Activated CD8-positive, alpha-beta memory T cell treated with anti-CD3 and anti-CD28 coated beads, Interleukin-2, amount 50 U/mL, for 4 hours (primary cell): ENCODE data around the gene LY6G6F.
"Not testable (repeated sequence)": the region's sequence is repeated elsewhere in the genome, so short reads cannot be mapped to it uniquely, and the experiment has no call there.

ENCODE experiments used
- DNase-seq: peaks from one replicate; pipeline ENCODE4 v3.0.0-alpha.2; 2020

LY6G6F gene

DNA sequence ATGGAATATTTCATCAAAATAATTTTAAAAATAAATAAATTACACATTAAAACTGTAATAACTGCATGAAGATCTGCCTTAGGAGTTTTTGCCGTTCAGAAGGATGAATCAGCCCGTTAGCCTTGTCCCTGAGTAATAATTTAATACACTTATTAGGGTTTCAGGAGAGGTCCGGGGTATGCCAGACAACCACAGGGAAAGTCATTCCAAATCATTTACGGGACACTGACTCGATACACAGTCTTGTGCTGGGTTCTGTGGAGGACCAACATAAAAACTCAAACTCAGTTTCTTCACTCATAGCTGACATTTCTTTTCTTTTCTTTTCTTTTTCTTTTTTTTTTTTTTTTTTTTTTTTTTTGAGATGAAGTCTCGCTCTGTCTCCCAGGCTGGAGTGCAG lies 735 bp upstream of the LY6G6F start:
- DNase-seq, result no peak

DNA sequence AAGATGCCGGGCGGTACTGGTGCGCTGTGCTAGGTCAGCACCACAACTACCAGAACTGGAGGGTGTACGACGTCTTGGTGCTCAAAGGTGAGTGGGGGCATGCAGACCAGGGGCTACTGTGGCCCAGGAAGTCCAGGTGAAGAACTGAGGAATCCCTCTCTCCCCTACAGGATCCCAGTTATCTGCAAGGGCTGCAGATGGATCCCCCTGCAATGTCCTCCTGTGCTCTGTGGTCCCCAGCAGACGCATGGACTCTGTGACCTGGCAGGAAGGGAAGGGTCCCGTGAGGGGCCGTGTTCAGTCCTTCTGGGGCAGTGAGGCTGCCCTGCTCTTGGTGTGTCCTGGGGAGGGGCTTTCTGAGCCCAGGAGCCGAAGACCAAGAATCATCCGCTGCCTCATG lies 1.0 kb downstream of the LY6G6F start:
- no peak for DNase-seq

DNA sequence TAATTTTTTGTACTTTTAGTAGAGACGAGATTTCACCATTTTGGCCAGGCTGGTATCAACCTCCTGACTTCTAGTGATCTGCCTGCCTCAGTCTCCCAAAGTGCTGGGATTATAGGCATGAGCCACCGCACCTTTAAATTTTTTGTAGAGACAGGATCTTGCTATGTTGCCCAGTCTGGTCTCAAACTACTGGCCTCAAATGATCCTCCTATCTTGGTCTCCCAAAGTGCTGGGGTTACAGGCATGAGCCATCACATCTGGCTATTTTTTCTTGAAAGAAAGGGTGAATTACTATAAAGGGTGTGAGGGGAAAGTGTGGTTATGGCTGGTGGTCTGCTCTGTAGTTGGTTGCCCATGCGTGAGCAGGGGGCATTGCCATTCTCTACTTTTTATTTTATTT lies 1.6 kb downstream of the LY6G6F start:
- DNase-seq, result no peak

DNA sequence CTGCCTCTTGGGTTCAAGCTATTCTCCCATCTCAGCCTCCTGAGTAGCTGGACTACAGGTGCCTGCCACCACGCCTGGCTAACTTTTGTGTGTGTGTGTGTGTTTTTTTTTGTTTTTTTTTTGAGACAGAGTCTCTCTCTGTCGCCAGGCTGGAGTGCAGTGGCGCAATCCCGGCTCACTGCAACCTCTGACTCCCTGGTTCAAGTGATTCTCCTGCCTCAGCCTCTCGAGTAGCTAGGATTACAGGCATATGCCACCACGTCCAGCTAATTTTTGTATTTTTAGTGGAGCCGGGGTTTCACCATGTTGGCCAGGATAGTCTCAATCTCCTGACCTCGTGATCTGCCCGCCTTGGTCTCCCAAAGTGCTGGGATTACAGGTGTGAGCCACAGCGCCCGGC lies 2.5 kb downstream of the LY6G6F start:
- DNase-seq, result not testable (repeated sequence)

DNA sequence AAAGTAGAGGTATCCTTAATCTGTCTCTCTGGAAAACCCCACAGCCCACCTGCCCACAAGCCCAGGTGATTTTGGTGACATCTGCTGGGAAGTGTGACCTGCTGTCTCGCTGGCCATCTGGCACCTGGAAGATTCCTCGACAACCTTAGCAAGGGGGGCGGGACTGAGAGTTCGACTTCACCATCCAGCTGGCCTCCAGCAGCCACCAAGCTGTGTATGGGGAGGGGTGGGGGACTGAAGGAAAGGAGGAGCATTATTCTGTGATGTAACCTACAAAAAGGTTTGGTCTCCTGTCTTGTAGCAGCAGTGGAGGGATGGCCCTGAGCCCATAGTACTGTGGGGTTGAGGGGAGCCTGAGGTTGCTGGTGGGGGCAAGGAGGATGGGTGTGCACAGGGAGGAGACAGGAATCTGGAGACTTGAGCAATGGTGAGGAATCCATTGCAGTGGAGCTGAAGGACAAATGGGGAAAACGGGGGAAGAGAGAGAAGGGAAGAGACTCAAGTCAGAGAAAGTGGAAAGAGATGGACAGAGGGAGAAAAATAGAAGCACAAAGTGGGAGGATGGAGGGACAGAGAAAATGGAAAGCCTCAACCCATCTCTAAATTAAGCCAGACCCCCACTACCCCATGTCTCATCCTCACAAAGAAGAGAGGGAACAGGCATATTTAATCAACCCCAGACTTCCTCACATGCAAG lies 4.0 kb downstream of the LY6G6F start:
- no peak for DNase-seq

DNA sequence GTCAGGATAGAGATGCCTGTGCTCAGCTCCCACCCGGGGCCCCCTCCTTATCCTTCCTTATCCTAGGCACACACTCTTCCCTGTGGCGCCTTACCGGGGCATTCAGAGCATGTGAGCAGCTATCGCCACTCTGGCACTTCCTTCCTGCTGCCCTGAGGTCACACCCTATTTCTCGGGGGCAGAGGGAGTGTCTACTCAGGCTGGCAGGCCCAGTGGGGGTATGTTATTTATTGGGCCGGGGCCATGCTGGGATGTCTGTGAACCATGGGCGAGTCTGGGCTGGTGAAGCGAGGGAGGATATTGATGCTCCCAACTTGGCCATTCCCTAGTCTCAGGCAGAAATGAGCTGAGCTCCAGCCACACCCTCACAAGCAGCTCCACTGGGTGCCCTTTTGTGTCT lies 4.6 kb downstream of the LY6G6F start:
- DNase-seq, result no peak

DNA sequence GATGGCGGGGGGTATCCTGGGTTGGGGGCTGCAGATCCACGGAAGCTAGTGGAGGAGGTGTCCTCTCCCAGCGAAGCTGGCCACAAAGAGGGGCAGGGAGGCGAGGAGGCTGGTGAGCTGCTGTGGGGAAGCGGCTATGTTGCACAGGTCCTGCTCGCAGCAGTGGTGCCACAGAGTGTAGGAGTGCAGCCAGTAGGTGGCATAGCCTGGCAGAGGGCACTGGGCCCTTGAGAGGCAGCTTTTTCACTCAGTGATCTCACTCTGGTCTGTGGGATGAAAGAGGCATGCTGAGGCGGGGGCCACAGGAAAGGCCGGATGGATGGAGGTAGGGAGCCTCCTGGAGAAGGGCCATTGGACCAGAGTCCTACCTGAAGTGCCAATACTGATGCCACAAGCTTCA lies 5.6 kb downstream of the LY6G6F start:
- DNase-seq, result no peak

DNA sequence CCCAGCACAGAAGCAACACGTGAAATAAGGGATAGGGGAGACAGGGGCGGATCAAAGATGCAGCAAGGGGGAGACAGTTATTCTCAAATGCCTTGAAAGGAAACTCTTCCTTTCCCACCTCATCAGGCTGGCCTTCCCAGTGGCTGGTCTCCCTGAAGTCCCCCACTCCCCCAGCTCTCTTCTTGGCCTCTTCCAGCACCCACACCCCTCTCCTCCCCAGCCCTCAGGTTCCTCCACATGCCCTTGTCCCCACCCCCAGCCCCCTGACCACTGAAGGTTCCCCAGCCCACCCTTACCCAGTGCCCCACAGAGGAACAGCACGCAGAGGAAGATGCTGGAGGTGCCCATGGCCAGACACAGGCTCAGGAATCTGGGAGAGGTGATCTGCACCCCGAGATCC lies 6.8 kb downstream of the LY6G6F start:
- DNase-seq, result no peak

DNA sequence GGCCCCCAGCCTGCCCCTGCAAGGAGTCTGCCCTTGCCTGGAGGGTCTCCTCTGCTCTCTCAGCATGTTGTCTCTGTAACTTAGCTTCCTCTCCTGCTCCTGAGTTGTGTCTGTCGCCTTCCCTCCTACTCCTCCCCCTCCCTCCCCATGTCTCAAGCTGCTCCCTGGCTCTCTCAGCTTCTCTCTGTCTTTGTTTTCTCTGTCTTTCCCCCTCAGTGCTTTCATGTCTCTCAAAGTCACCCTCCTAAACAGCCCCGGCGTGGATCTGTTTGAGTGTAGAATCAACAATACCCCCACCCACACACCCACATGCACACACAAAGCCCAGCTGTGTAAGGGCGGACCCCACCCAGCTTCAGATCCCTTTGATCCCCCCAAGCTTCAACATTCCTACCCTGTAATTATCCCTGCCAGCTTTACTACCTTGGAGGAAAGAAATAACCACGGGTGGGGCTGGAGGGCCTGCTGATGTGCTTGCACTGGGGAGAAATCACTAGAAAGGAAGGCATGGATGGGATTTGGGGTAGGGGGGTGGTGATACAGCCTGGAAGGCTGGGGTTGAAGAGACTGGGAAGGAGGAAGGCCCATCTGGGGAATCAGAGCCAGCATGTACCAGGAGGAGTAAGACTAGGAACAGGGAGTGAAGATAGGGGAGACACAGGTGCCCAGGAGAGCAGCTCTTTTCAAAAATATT lies 7.5 kb downstream of the LY6G6F start:
- no peak for DNase-seq

DNA sequence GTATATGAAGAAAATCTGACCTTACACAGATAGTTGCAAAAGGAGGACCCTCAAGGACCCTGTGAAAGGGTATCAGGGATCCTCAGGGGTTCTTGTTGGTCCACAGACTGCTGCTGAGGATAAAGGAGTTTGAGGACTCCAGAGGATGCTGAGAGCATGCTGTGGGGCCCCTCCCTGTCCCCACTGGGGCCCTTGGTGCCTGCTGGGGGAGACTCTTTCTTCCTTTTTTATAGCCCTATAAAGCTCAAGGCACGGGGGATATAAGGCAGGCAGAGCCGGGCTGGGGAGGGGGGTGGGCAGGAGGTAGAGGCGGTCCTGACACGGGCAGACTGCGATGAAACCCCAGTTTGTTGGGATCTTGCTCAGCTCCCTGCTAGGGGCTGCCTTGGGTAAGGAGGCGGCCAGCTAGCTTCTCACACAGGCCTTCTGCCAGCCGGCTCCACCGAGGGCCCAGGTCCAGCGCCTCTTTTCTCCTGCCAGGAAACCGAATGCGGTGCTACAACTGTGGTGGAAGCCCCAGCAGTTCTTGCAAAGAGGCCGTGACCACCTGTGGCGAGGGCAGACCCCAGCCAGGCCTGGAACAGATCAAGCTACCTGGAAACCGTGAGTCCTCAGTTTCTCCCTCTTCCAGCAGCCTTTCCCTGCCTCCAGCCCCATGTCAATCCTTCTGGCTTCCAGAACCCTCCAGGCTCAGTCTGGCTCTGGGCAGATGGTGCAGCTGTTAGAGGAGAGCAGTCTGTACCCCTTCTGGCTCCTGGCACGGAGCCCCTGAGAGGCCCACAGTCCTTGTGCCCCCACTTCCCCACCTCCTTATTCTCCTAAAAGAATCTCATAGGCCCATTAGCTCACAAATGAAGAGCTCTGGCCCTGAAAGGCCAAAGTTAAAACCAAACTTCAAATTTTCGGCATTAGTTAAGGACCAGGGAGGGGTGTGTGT lies 8.6 kb downstream of the LY6G6F start, which contains the start of gene LY6G6D:
Gene LY6G6D, plus strand, starts transcription at position 327 of the 937 bp plus-strand sequence. Its CDS starts 8 bp downstream, at position 335.
- no peak for DNase-seq

DNA sequence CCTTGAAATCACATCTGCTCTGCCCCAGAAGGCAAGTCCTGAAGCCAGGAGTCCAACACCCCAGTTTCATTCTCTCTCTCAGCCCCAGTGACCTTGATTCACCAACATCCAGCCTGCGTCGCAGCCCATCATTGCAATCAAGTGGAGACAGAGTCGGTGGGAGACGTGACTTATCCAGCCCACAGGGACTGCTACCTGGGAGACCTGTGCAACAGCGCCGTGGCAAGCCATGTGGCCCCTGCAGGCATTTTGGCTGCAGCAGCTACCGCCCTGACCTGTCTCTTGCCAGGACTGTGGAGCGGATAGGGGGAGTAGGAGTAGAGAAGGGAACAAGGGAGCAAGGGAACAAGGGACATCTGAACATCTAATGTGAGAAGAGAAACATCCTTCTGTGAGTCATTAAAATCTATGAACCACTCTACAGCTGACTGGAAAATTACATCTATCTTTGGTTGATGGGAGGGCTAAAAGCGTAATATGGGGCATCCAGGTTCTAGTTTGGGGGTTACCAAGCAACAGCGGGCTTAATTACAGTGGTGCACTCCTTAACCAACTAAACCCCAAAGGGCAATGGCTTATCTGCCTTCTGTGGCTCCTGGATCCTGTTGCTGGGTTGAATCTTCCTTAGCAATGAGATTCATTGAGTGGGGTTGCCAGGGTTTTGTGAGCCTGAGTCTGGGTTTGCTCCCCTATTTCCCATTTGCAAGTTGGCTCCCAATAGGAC lies 11.0 kb downstream of the LY6G6F start:
- DNase-seq, result no peak

DNA sequence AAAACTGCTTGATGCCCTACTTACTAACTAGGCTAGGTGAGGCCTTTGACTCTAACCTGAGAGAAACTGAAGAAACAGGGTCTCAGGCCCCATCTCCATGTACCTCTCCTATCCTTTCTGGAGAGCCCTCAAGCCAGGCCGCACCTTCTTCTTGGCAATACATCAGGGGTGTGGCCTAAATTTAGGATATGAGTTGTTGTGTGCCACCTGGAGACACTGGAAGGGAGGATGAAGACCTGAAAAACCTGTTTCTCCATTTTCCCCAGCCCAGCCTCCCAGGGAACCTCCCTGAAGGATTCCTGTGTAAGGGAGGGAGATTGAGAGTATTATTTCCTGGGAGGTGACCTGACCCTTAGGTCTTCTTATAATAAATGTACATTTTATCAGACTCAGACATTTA lies 11.6 kb downstream of the LY6G6F start:
- no peak for DNase-seq

DNA sequence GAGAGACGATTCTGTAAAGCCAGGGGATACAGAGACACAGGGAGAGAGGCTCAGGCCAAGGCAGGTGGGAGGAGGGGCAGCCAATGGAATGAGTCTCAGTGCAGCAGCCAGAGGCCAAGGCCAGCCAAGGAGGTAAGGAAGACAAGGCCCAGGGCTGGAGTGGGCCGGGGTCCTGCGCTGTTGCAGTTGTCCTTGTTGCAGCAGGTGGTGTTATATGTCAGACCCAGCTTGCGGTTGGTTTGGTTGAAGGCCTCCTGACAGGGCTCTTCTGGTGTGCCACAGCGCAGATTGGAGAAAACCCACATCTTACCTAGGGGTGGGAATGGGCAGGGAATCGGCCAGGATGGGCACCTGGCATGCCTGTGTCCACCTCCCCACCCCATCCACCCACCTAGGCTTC lies 12.3 kb downstream of the LY6G6F start:
- DNase-seq, result no peak

DNA sequence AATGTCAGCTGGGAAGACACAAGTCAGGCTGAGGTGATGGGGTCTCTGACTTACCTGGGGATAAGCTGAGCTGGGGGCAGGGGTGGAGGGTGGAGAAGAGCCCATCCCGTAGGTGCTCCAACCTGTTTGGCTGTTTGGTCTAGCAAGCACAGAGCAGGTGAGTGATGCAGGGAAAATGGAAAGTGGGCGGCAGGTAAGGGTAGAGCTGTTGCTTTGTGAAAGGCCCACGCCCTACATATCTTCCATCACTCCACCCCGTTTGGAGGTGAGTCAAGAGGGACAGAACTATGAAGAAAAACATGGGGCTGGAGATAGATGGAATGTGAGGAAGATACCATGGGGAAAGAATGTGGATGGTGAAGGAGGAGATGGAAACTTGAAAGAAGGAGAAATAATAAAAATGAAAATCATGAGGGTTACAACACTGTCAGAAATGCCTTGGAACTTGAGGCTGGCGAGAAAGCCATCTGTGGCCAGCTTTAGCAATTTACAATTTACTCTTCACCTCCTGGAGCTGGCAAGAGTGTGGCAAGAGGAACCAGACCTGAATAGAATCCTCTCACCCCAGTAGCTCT lies 13.6 kb downstream of the LY6G6F start:
- DNase-seq, result no peak

DNA sequence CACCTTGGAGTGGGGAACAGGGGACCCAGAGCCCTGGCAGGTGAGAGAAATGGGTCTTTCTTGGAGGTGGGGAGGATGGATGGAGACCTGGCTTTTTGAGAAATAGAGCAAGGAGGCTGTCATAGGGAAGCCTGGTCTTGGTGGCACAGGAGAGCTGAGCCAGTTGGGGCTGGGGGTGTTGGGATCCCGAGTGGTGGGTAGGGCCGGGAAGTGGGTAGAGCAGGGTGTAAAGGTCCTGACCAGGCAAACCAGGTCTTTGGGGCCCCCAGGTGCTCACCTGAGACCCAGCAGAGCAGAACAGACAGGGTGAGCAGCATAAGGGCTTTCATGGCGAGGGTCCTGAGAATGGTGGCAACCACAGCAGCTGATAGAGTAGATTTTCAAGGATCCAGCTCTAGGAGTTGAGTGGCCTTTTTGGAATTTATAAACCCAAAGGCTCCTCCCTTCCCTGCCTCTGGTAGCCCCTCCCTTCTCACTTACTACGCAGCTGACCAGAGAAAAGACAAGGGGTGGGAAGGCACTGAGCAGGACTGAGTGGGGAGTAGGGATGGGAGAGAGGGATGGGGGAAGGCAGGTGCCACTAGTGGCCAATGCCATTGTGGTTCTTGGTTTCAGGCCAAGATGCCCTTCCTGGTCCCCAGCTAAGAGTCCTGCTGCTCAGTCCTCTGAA lies 14.8 kb downstream of the LY6G6F start, which contains the start of gene LY6G6C:
Gene LY6G6C, minus strand, starts transcription at position 396 of the 670 bp plus-strand sequence. Its CDS starts 67 bp downstream, at position 329.
- no peak for DNase-seq

DNA sequence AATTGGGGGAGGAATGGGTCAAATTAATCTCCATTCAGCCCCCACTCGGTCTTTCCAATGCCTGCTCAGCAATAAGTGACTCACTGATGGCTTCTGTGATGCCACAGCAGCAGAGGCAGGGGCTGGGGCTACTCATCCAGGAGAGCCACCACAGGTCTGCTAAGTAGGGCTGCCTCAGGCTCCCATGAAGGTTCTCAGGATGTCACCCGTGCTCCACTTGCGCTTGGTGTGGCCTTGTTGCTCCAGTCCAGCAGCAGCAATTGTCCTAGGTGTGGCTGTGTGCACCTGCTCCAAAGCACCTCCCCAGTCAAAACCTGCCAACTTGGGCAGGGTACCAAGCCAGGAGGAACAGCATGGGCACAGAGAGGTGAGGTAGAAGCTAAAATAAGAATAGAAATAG lies 15.5 kb downstream of the LY6G6F start:
- no peak for DNase-seq

DNA sequence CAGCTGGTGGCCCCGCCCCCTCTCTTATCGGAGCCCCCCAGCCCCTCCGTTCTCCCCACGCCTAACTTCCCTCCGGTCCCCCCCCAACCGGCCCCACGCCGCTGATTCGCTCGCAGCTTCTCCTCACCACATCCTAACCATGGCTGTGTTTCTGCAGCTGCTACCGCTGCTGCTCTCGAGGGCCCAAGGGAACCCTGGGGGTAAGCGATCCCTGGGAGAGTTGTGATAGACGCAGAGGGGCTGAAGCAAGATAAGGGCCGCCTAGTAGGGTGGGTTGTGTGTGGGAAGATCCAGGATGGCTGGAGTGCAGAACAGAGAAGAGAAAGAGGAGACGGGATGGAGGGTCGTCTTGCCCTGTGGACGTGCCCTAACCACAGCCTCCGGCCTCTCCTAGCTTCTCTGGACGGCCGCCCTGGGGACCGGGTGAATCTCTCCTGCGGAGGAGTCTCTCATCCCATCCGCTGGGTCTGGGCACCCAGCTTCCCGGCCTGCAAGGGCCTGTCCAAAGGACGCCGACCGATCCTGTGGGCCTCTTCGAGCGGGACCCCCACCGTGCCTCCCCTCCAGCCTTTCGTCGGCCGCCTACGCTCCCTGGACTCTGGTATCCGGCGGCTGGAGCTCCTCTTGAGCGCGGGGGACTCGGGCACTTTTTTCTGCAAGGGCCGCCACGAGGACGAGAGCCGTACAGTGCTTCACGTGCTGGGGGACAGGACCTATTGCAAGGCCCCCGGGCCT lies 16.7 kb downstream of the LY6G6F start, which contains the start of gene MPIG6B:
Gene MPIG6B, plus strand, starts transcription at position 129 of the 735 bp plus-strand sequence. Its CDS starts 11 bp downstream, at position 140.
- DNase-seq, result no peak

DNA sequence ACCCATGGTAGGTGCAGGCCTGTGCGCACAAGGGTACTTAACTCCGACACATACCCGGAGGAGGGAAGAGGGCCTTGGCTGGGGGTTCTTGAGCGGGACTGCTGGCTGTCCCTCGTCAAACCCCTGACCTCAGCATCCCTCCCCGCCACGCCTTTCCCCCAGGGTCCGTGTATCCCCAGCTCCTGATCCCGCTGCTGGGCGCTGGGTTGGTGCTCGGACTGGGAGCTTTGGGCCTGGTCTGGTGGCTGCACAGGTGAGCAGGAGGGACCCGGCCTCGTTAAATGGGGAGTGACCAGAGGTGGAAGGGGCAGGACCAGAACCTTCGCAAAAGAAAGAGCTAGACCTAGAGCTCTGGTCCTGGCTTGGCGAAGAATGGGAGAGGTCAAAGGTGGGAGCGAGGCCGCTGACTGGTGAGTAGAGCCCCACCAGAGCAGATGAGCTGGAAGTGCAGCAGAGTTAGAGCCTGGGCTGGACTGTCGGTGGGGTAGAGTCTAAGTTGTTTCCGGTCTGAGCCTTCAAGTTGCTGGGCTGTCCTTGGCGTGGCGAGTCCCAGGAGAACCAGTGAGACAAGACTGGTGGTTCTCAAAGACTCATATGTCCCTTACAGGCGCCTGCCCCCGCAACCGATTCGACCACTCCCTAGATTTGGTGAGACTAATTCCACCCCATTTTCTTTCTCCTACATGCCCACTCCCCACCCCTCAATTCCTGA lies 17.5 kb downstream of the LY6G6F start:
- DNase-seq, result no peak

DNA sequence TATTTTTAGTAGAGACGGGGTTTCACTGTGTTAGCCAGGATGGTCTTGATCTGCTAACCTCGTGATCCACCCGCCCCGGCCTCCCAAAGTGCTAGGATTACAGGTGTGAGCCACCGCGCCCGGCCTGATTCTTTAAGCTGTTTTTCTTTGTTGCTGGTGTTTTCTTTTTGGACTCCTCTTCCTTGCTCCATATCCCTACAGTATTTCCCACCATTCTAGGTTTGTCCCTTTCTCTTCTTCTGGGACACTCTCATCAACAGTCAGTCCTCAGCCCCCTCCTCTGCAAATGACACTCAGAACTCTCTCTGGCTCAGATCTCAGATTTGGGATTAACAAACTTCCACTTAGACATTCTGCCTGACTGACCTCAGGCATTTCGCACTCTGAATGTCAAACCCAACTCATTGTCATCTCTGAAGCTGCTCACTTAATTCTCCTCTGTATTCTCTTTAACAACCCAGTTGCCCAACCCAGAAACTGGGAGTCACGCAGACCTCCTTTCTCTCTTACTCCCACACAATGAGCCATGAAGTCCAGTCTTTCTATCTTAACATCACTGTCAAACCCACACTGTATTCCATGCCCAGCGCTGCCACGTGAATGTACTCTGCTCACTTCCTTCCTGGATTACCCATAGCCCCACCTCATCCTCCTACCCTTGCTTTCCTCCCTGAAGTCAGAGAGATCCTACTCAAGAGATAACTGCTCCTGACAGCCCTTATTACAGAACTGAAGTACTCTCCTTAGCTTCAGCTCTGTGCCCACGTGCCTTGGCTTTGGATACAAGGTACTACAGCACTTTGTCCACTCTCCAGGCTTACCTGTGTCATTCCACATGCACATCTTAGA lies 19.1 kb downstream of the LY6G6F start:
- DNase-seq, result no peak
